ENCODE measurements around the gene FDXR. TPM values are rescaled to one million over a fixed set of nuclear protein-coding genes. Genes with fewer than 3 reads are reported as not detected.

FDXR gene
- total RNA-seq, 1 experiment from 2014 or later, result 39.7 TPM

DNA sequence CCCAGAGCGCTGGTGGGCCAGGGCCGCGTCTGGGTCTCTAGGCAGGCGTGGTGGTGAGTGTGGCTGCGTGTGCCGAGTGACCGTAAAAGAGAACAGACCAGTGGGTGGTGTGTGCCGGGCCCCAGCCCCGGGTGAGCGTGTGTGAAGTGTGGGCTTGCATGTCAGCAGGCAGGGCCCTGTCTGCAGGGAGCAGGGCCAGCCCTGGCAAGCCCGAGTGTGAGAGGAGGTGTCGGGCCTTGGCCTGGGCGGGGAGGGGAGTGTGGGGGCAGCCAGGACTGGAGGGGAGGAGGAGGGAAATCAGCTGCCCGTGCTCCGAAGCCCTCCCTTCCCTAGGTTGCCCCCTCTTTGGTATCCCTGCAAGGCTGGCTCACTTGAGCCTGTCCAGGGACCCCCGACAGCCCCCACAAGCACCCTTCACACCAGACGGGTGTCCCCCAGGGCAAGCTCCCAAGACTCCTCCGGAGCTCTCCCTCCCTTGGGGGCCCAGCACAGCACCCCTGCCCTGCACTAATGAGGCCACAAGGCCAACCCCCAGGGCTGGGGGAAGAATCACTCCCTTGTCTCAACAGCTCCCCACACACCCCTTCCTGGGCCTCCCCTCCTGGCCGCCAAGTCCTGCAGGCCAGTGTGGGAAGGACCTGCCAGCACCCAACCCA, 48.4 kb upstream of the FDXR start:
- Histone ChIP-seq H3K4ac (ENCODE audit: low read depth, low read length) (no peak overlapping the region), H3K56ac (ENCODE audit: insufficient read length, low read depth, low read length) (no peak overlapping the region), H3K79me2 (ENCODE audit: insufficient read depth, low read length) (no peaks in the 10 kb centered on the region), H3K14ac (ENCODE audit: insufficient read depth, low read length) (no peak overlapping the region; the same call in 1 of the 2 replicates), H3K23me2 (ENCODE audit: insufficient read length, low read depth, low read length, poor library complexity, severe bottlenecking) (peaks cover 5% of the 10 kb centered on the region), H3K4me2 (ENCODE audit: insufficient read depth, insufficient read length, low read length) (no peak overlapping the region), H3K18ac (ENCODE audit: insufficient read length, low read depth, low read length) (no peak overlapping the region), H4K5ac (ENCODE audit: insufficient read length, low read depth, low read length) (no peak overlapping the region), H2BK120ac (ENCODE audit: low read depth, low read length, poor library complexity, severe bottlenecking) (no peak overlapping the region), H4K8ac (replicated peaks; ENCODE audit: insufficient read length, low read depth, low read length) (no peak overlapping the region), H3K9ac (ENCODE audit: extremely low read depth, insufficient read length, low read length) (no peak overlapping the region), H2AK5ac (ENCODE audit: insufficient read length, low read length) (no peak overlapping the region), H2BK12ac (ENCODE audit: insufficient read length, low read depth, low read length) (no peak overlapping the region), H2BK5ac (ENCODE audit: insufficient read length, low read length) (no peak overlapping the region), H3T11ph (ENCODE audit: low read length) (no peak overlapping the region), H3K27me3 (ENCODE audit: insufficient read depth, low read length) (peaks cover 37% of the 10 kb centered on the region), H3K23ac (ENCODE audit: insufficient read length, low read depth, low read length) (no peak overlapping the region), H3K79me1 (ENCODE audit: insufficient read depth, low read depth, low read length, poor library complexity, severe bottlenecking) (no peaks in the 10 kb centered on the region), H3K27ac (ENCODE audit: insufficient read length, low read depth, low read length) (no peak overlapping the region), H4K20me1 (ENCODE audit: control insufficient read depth, insufficient read depth, insufficient read length) (no peaks in the 10 kb centered on the region), H4K91ac (ENCODE audit: insufficient read length, low read depth, low read length) (no peak overlapping the region), H2AFZ (ENCODE audit: low read length) (no peak overlapping the region), H2BK15ac (ENCODE audit: low read depth, low read length) (no peak overlapping the region), H2BK20ac (ENCODE audit: low read depth, low read length, poor library complexity, severe bottlenecking) (no peak overlapping the region), H3K9me3 (ENCODE audit: control insufficient read depth, low read depth, low read length) (no peaks in the 10 kb centered on the region), H3K4me1 (ENCODE audit: insufficient read depth, low read length) (no peaks in the 10 kb centered on the region)
- no peak overlapping the region for H3K27ac Mint-ChIP-seq
- peaks cover 61% of the 10 kb centered on the region for H3K27me3 Mint-ChIP-seq (ENCODE audit: low read depth)
- peaks cover 0 to 5% of the 10 kb centered on the region in 2 experiments; a peak in 1 of 5 replicates for H3K9me3 Mint-ChIP-seq
- DNase-seq, result peak; percentile 55
- peaks cover 16 to 40% of the 10 kb centered on the region in 2 experiments for H3K4me1 Mint-ChIP-seq
- no CpG with 5 or more reads among the region's 19 CpGs for WGBS (ENCODE audit: extremely low coverage, insufficient read length, low lambda C conversion rate)
- peak overlapping the region in 1 of 2 experiments; percentile 50; a peak in 1 of 5 replicates for H3K4me3 Mint-ChIP-seq
- TF ChIP-seq, protein P1, sequence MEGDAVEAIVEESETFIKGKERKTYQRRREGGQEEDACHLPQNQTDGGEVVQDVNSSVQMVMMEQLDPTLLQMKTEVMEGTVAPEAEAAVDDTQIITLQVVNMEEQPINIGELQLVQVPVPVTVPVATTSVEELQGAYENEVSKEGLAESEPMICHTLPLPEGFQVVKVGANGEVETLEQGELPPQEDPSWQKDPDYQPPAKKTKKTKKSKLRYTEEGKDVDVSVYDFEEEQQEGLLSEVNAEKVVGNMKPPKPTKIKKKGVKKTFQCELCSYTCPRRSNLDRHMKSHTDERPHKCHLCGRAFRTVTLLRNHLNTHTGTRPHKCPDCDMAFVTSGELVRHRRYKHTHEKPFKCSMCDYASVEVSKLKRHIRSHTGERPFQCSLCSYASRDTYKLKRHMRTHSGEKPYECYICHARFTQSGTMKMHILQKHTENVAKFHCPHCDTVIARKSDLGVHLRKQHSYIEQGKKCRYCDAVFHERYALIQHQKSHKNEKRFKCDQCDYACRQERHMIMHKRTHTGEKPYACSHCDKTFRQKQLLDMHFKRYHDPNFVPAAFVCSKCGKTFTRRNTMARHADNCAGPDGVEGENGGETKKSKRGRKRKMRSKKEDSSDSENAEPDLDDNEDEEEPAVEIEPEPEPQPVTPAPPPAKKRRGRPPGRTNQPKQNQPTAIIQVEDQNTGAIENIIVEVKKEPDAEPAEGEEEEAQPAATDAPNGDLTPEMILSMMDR (conservative IDR thresholded peaks at IDR 0.05), result no peak
- no peaks in the 10 kb centered on the region; a peak in 1 of 7 replicates for H3K36me3 Mint-ChIP-seq (ENCODE audit: insufficient read depth in 1 of 3, low read depth in 3 of 3)

All from H9 (cell line).